ENCODE data around the gene TMEM147. TPM values are rescaled to one million over a fixed set of nuclear protein-coding genes. Genes with fewer than 3 reads are reported as not detected.

The TMEM147 gene
- total RNA-seq, 6 donors from 2014 or later: 25.1 to 94.2 (median 71.2) TPM

GRCh38 chr19:35595928-35596327 lies 50.5 kb downstream of the TMEM147 start:
- 93 to 100% methylated on average over 1 of the region's 1 CpG for WGBS, 2 donors
- Histone ChIP-seq H3K27ac (no peak overlapping the region), H3K36me3 (no peaks in the 10 kb centered on the region), H3K4me1 (no peaks in the 10 kb centered on the region), H3K4me3 (no peak overlapping the region), H3K27me3 (no peaks in the 10 kb centered on the region), H3K9me3 (no peaks in the 10 kb centered on the region)
- ATAC-seq (ENCODE audit: low FRiP score in 2 of 2): no peak
- DNase-seq: no peak
- TF ChIP-seq POLR2A (IDR thresholded peaks at IDR 0.05) (no peak), EP300 (IDR thresholded peaks at IDR 0.05) (no peak), POLR2AphosphoS5 (IDR thresholded peaks at IDR 0.05) (no peak)
- TF ChIP-seq, protein P1, sequence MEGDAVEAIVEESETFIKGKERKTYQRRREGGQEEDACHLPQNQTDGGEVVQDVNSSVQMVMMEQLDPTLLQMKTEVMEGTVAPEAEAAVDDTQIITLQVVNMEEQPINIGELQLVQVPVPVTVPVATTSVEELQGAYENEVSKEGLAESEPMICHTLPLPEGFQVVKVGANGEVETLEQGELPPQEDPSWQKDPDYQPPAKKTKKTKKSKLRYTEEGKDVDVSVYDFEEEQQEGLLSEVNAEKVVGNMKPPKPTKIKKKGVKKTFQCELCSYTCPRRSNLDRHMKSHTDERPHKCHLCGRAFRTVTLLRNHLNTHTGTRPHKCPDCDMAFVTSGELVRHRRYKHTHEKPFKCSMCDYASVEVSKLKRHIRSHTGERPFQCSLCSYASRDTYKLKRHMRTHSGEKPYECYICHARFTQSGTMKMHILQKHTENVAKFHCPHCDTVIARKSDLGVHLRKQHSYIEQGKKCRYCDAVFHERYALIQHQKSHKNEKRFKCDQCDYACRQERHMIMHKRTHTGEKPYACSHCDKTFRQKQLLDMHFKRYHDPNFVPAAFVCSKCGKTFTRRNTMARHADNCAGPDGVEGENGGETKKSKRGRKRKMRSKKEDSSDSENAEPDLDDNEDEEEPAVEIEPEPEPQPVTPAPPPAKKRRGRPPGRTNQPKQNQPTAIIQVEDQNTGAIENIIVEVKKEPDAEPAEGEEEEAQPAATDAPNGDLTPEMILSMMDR (IDR thresholded peaks at IDR 0.05): no peak

- ATAC-seq (ENCODE audit: low FRiP score in 2 of 2): no peak
- no peaks in the 10 kb centered on the region for H3K9me3 ChIP-seq
- no peak overlapping the region for H3K27ac ChIP-seq
- no peaks in the 10 kb centered on the region for H3K4me1 ChIP-seq
- H3K36me3 ChIP-seq: no peaks in the 10 kb centered on the region
- TF ChIP-seq, protein P1 (IDR thresholded peaks at IDR 0.05): no peak
- no peak for TF ChIP-seq POLR2A (IDR thresholded peaks at IDR 0.05)
- no peak for TF ChIP-seq POLR2AphosphoS5 (IDR thresholded peaks at IDR 0.05)
- TF ChIP-seq EP300 (IDR thresholded peaks at IDR 0.05): no peak
- no peak overlapping the region for H3K4me3 ChIP-seq
- no peaks in the 10 kb centered on the region for H3K27me3 ChIP-seq
- WGBS, 2 donors: 61 to 66% methylated on average over 4 of the region's 4 CpGs
- no peak for DNase-seq
Observed at GRCh38 chr19:35596366-35596999, 51.1 kb downstream of the TMEM147 start.

Other genes with a start within 250 kb of the TMEM147 start
- gene CD22, start 216.4 kb upstream of the TMEM147 start, total RNA-seq: 10 to 100 TPM in 5 of 6 donors, 1 to 10 TPM in 1; 8.8 to 36.7 (median 24.7) TPM
- under 1 TPM in 1 of 6 donors, not detected in 5; 0.17 TPM for gene FFAR1, start 197.7 kb upstream of the TMEM147 start, total RNA-seq
- under 1 TPM in 1 of 6 donors, not detected in 5; 0.24 TPM for gene FFAR3, start 187.2 kb upstream of the TMEM147 start, total RNA-seq
- gene GPR42, start 174.6 kb upstream of the TMEM147 start, total RNA-seq: under 1 TPM in 2 of 6 donors, not detected in 4; 0.14 to 0.17 TPM
- 1 to 10 TPM in 3 of 6 donors, under 1 TPM in 2, not detected in 1; 0.22 to 9.0 (median 2.1) TPM for gene FFAR2, start 97.4 kb upstream of the TMEM147 start, total RNA-seq
- under 1 TPM in 1 of 6 donors, not detected in 5; 0.61 TPM for gene KRTDAP, start 55.2 kb upstream of the TMEM147 start, total RNA-seq
- 100 to 1,000 TPM in 3 of 6 donors, 10 to 100 TPM in 3; 64.9 to 127 (median 101) TPM for gene DMKN, start 32.0 kb upstream of the TMEM147 start, total RNA-seq
- not detected for gene SBSN, start 17.3 kb upstream of the TMEM147 start, total RNA-seq
- not detected for gene GAPDHS, start 12.2 kb upstream of the TMEM147 start, total RNA-seq
- not detected for gene ATP4A, start 18.0 kb downstream of the TMEM147 start, total RNA-seq
- gene PMIS2, start 40.5 kb downstream of the TMEM147 start, total RNA-seq: not detected
- 10 to 100 TPM in 4 of 6 donors, 1 to 10 TPM in 2; 5.6 to 32.5 (median 11.3) TPM for gene HAUS5, start 67.1 kb downstream of the TMEM147 start, total RNA-seq
- 10 to 100 TPM; 37.7 to 80.3 (median 71.3) TPM for gene RBM42, start 83.4 kb downstream of the TMEM147 start, total RNA-seq
- 1 to 10 TPM in 3 of 6 donors, under 1 TPM in 1, not detected in 2; 0.83 to 8.0 (median 1.8) TPM for gene ETV2, start 96.1 kb downstream of the TMEM147 start, total RNA-seq
- gene COX6B1, start 102.7 kb downstream of the TMEM147 start, total RNA-seq: 100 to 1,000 TPM in 5 of 6 donors, 10 to 100 TPM in 1; 90.1 to 290 (median 235) TPM
- not detected for gene UPK1A, start 120.9 kb downstream of the TMEM147 start, total RNA-seq
- gene ZBTB32, start 158.9 kb downstream of the TMEM147 start, total RNA-seq: under 1 TPM in 3 of 6 donors, not detected in 3; 0.20 to 0.55 (median 0.30) TPM
- 10 to 100 TPM; 23.3 to 70.2 (median 37.3) TPM for gene KMT2B, start 172.4 kb downstream of the TMEM147 start, total RNA-seq
- gene IGFLR1, start 196.8 kb downstream of the TMEM147 start, total RNA-seq: 10 to 100 TPM in 5 of 6 donors, 1 to 10 TPM in 1; 6.4 to 28.4 (median 18.8) TPM
- gene U2AF1L4, start 199.8 kb downstream of the TMEM147 start, total RNA-seq: 100 to 1,000 TPM in 1 of 6 donors, 10 to 100 TPM in 4, 1 to 10 TPM in 1; 8.5 to 157 (median 22.0) TPM
- 10 to 100 TPM; 43.4 to 60.9 (median 54.5) TPM for gene PSENEN, start 200.0 kb downstream of the TMEM147 start, total RNA-seq
- gene LIN37, start 202.9 kb downstream of the TMEM147 start, total RNA-seq: 10 to 100 TPM in 3 of 6 donors, 1 to 10 TPM in 3; 4.0 to 16.9 (median 10.9) TPM
- gene HSPB6, start 211.4 kb downstream of the TMEM147 start, total RNA-seq: 10 to 100 TPM in 4 of 6 donors, 1 to 10 TPM in 2; 4.2 to 46.2 (median 18.4) TPM
- gene PROSER3, start 212.6 kb downstream of the TMEM147 start, total RNA-seq: 10 to 100 TPM; 13.8 to 32.5 (median 19.5) TPM
- 100 to 1,000 TPM in 1 of 6 donors, 10 to 100 TPM in 3, 1 to 10 TPM in 2; 5.9 to 109 (median 14.5) TPM for gene ARHGAP33, start 229.9 kb downstream of the TMEM147 start, total RNA-seq

Measured in upper lobe of left lung (tissue), 6 donors.